GM18873 (cell line): ENCODE measurements around the gene CABP1.

ENCODE experiments used
- ATAC-seq: cut with Tn5 transposase; IDR thresholded peaks from one replicate; pipeline ENCODE4 v1.9.1; 2021; ENCODE audit warnings: mild to moderate bottlenecking, moderate library complexity, moderate number of reproducible peaks; ENCODE audit not compliant: unreplicated experiment, low FRiP score

Gene CABP1

DNA sequence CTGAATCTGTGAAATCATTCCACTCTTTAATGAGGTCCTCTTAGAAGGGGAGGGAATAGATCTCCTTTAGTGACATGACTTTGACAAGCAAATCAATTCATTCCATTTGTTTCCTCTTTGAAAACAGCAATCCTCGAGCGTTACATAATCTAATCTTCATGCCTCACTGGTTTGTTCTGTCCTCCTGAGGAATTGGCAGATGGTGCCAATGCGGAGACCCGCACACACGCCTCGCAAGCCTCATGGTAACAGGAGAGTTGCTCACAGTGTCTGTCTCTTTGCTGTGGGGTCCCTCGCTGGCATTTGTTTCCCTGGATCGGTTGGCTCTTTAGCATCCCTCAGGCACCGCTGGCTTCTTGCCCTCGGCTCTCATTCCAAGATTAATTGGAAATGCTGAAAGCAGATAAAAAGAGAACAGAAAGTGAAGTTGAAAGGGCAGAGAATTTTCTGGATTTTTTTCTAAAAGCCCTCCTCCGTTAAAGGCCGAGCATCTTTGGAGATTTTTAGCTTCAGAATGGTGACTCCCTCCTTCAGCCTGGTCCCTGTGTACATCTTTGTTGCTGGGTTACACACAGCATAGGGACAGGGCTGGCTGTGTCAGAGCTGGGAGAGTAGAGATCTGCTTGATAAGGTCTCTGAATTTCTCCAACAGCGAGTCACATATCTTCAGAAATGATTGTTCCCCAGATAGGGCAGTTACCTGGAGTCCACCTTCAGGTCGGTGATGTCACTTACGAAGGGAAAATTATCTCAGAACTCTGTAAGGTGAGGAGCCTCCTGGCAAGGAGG is 10.1 kb upstream of the CABP1 start:
- ATAC-seq = no peak

DNA sequence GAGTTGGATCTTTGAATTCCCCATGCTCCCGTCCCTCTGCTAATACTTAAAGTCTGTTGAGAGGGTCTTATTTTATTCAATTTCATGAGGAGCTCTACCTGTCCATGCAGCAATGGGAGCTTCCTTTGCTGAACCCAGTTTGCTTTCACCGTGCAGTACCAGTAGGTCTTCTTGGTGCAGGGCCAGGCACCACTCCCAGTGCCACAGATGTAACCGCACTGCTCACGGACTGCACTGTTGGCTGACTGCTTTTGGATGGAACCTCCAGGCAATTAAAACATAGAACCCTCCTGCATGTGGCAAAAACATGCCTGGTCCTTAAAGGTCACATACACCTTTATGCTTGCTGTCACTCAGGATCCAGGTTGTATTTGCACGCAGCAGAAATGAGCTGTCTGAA is 9.3 kb upstream of the CABP1 start:
- ATAC-seq = no peak

DNA sequence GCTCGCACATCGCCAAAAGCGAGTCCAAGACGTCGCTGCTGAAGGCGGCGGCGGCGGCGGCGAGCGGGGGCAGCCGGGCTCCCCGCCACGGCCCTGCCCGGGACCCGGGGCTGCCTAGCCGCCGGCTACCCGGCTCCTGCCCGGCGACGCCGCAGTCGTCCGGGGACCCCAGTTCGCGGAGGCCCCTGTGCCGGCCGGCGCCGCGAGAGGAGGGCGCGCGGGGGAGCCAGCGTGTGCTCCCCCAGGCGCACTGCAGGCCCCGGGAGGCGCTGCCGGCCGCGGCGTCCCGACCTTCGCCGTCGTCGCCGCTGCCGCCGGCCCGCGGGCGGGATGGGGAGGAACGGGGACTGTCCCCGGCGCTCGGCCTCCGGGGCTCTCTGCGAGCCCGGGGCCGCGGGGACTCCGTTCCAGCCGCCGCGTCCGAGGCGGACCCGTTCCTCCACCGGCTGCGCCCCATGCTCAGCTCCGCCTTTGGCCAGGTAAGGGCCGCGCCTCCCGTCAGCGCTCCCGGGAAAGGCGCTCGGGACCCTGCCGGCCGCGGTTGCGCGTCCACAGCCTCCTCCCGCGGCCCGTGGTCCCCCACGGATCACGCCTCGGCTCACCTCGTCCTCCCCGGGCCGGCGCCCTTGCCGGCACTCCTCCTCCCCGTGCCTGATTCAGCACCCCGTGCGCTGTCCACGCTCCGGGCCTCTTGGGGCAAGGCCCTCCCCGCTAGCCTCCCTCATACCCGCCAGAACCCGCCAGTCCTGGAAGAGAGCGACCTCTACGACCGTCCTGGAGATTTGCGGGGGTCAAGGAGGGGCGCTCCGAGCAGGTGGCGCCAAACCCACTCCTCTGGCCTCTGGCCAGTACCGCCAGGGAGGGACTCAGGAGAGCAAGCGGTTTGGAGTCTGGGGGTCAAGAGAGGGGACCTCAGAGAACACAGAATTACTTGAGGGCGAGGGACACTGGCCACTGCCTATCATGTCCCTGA is 721 bp downstream of the CABP1 start:
- no peak for ATAC-seq

GRCh38 chr12:120642121-120642520 is 1.7 kb downstream of the CABP1 start:
- no peak for ATAC-seq

DNA sequence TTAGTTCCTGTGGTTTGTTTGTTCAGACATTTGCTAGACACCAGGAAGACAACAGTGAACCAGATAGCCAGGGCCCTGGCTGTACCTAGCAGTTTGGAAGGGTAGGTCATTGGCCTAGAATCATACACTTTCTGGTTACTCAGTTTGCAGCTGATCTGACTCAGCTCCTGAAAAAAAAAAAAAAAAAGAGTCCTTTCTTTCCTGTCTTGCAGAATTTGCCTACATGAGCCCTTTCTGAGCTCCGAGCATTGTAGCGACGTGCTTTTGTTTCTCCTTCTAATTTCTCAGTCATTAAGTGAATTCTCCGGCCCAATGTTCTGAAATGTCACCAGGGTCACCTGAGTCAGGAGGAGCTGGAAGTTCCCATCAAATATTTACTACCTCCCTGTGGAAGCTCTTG is 2.4 kb downstream of the CABP1 start:
- no peak for ATAC-seq

GRCh38 chr12:120643574-120643973 is 3.1 kb downstream of the CABP1 start:
- ATAC-seq = no peak

GRCh38 chr12:120646044-120646443 is 5.6 kb downstream of the CABP1 start:
- no peak for ATAC-seq

- no peak for ATAC-seq
Observed at GRCh38 chr12:120647375-120647755, 6.9 kb downstream of the CABP1 start.

GRCh38 chr12:120649442-120650232 is 9.2 kb downstream of the CABP1 start:
- no peak for ATAC-seq

- ATAC-seq = no peak
Observed at GRCh38 chr12:120650233-120650690, 9.8 kb downstream of the CABP1 start.

- no peak for ATAC-seq
Observed at GRCh38 chr12:120651821-120652220, 11.4 kb downstream of the CABP1 start.

DNA sequence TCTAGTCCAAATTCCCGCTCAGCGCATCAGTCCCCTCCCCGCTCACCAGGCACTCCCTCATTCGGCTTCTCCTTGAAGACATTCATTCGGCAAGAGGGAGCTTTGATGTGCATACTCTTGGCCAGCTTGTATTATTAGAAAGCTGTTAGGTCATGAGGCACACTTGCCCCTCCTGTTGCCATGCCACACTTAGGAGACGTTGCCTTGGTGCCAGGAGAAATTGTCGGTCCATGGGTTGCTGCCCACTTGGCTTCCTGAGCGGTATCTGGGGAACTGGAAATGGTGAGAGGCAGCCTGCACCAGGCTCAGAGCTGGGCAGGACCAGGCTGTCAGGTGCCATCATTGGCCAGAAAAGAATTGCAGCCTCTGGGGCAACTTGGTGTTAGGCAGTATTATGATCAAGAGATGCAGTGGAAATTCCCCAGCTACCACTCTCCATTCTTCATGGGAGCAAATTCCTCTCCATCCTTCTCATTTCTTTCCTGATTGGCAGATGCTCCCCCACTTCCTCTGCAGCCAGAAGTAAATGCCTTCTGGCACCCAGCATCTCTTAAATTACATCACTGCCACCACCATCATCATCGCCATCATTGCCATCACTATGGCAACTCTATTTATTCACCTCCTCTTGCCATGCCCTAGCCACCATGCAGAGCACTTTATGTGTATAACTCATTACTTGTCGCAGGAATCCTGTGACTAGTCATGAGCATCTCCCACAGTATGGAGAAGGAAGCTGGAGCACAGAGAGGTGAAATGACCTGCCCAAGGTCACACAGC is 12.4 kb downstream of the CABP1 start:
- no peak for ATAC-seq

DNA sequence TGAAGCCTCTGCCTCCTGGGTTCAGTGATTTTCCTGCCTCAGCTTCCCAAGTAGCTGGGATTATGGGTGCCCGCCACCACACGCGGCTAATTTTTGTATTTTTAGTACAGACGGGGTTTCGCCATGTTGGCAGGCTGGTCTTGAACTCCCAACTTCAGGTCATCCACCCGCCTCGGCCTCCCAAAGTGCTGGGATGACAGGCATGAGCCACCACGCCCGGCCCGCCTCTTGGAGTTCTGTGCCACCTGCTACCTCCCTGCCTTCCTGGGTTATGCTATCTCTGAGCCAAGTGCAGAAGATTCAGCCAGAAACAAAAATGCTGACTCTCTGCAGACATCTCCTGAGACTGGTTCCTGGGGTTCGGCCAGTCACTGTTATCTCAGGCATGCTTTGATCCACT is 13.2 kb downstream of the CABP1 start:
- no peak for ATAC-seq

DNA sequence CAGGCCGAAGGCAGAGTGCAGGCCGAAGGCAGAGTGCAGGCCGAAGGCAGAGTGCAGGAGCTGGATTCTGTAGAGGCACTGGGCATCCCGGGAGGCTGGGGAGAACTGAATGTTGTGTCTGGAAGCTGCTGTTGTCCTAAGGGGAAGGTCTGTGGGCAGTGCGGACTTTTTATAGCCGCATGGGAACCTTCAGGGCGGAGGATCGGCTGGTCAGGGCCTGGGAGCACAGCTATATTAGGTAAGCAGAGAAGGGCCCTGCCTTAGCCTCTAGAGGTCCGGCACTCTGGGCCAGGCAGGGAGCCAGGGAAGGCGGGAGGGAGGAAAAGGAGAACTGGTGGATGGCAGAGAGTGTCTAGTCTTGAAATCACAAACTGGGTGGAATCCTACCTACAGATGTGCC is 14.2 kb downstream of the CABP1 start:
- no peak for ATAC-seq

GRCh38 chr12:120656008-120656407 is 15.6 kb downstream of the CABP1 start:
- no peak for ATAC-seq

DNA sequence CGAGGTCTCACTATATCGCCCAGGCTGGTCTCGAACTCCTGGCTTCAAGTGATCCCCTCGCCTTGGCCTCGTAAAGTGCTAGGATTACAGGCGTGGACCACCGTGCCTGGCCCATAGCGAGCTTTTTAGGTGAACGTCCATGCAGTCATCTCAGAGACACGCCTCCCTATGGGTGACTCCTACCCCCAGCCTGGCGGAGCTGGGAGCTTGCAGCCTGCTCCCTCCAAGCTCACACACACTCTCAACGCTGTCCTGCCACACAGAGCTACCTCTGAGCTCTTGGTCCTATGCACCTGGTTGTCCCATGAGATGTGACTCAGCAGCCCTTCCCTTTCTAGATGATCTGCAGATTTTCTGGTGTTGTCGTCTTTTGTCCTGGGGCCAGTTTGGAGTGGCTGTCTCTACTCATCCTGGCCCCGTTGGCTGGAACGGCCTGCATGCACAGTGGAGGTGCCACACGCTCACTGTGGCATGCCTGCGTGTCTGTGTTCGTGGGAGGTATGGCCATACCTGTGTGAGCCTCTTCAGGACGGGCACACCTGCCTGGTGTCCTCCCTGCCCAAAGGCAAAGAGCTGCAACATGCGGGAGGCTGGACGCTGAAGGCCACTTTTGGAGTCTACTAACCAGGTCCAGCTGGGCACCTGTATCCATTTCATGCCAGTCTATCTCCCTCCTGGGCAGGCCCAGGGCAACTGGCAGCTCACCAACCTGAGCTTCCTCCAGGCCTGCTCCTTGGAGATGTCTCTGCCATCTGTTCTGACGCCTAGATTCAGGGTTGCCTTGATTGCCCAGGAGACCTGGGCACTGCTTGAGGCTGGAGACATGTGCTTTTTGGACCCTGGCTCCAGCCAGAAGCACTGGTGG is 18.1 kb downstream of the CABP1 start:
- no peak for ATAC-seq

DNA sequence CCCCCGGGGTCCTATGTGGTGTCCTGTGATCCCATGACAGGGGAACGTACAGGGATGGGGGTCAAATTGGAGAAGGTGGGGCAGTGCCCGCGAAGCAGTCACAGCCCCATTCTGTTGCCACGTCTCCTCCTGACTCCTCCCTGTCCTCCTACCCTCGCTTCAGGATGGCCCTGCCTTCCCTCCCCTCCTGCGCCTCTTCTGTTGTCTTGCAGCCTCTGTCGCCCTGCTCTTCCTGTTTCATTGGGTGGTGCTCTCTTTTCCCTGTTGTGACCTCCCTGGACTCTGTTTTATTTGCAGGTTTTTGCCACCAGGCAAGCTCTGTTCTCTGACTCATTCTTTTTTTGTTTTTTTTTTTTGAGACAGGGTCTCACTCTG is 18.7 kb downstream of the CABP1 start:
- ATAC-seq = no peak

DNA sequence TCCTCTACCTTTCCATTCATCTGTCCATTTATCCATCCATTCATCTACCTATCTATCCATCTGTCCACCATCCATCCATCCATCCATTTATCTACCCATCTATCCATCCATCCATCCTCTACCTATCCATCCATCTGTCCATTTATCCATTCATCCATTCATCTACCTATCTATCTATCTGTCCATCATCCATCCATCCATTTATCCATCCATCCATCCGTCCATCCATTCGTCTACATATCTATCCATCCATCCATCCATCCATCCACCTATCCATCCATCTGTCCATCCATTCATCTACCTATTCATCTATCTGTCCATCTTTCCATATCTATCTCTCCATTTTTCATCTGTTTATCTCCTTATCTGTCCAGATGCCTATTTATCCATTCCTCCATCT is 21.0 kb downstream of the CABP1 start:
- ATAC-seq = no peak

- no peak for ATAC-seq
Observed at GRCh38 chr12:120662879-120663278, 22.5 kb downstream of the CABP1 start.
